Left lung (tissue), 10 donors: ENCODE data around the gene ATF7IP. TPM values are rescaled to one million over a fixed set of nuclear protein-coding genes. Genes with fewer than 3 reads are reported as not detected.

Experiments used
- ATAC-seq: fragments of 200-7000 bp; cut with Tn5 transposase; one replicate; pipeline ENCODE4 v1.9.1; 2020; ENCODE audit warnings: moderate library complexity
- DNase-seq, 4 donors: peaks; one replicate each; pipeline ENCODE4 v3.0.0-alpha.2; 2013 to 2020
- H3K27ac ChIP-seq, 2 donors: fragments of 200-600 bp; sonication (generic) in 1 of 2; one replicate each; pipeline versions ENCODE4 v1.5.0 to v1.8.0; 2020 to 2021
- H3K27me3 ChIP-seq, 2 donors: fragments of 200-600 bp; sonication (generic) in 1 of 2; one replicate each; pipeline versions ENCODE4 v1.5.0 to v1.8.0; 2020 to 2021
- H3K36me3 ChIP-seq, 2 donors: fragments of 200-600 bp; sonication (generic) in 1 of 2; one replicate each; pipeline versions ENCODE4 v1.5.0 to v1.8.0; 2020 to 2021
- H3K4me1 ChIP-seq, 2 donors: fragments of 200-600 bp; one replicate each; pipeline ENCODE4 v1.8.0; 2021
- H3K4me3 ChIP-seq, 2 donors: fragments of 200-600 bp; sonication (generic) in 1 of 2; one replicate each; pipeline versions ENCODE4 v1.5.0 to v1.8.0; 2020 to 2021; ENCODE audit warnings: mild to moderate bottlenecking in 1 of 2
- H3K9me3 ChIP-seq, 2 donors: fragments of 200-600 bp; sonication (generic) in 1 of 2; one replicate each; pipeline versions ENCODE4 v1.5.0 to v1.8.0; 2020 to 2021
- intact Hi-C, 2 donors: fragments of 100-400 bp; cut with DNase I; formaldehyde crosslinking; loops; one replicate each; pipeline versions ENCODE4 v1.11.2 to v1.14.2; 2022
- polyA plus RNA-seq, 6 donors: library from polyadenylated mRNA; unstranded; fragments of 120-200 nt; gene quantifications; one replicate each; pipeline ENCODE4 v1.2.1, GENCODE V29; 2013; ENCODE audit not compliant: insufficient read length in 6 of 6
- total RNA-seq, 2 donors: library from RNA; stranded (reverse); fragmentation: NEBNext Ultra II Directional; extraction: Animal tissue kit (Norgen Biotek cat#: 25700); gene quantifications; one replicate each; pipeline ENCODE4 v1.2.1, GENCODE V29; 2021
- TF ChIP-seq, protein P1 (sequence below), 2 donors: fragments of 200-600 bp; sonication (generic) in 1 of 2; IDR thresholded peaks; one replicate each; pipeline versions ENCODE4 v1.5.0 to v1.8.0; 2021; ENCODE audit warnings: antibody characterized with exemption in 2 of 2
- donor health status: DM: no; HTN: yes; CAD: no.
- donor health status: DM: no; HTN: no; CAD: no.

The ATF7IP gene
- total and polyA plus RNA-seq, 8 donors: 47.6 to 84.8 (median 55.6) TPM

DNA sequence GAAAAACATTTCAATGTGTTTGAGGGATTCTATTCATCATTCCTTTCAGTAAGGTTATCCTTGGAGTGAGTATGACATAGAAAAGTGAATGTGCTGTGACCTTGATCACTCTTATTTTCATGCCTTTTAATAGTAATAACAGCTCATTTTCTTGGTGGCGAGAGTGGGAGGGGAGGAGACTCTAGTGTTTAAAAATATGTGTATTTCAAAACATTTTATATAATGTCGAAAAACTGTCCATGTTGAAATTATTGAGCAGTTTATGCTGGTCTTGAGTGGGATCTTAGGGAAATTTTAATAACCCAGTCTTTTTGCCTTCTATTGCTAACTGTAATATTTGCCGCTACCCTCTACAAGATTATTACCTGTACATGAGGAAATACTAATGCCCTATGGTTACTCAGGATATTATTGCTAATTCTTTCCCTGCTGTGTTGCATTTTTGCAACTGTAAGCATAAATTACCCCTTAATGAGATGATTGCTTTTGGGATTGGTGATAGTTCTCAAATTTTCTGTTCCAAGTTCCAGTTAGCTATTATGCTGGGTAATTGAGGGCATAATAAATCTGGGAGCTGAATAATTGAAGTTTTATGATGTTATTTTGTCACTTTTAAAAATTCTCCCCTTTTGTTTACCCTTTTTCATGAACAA lies 21.9 kb downstream of the ATF7IP start:
- no peak for DNase-seq
- TF ChIP-seq, protein P1, sequence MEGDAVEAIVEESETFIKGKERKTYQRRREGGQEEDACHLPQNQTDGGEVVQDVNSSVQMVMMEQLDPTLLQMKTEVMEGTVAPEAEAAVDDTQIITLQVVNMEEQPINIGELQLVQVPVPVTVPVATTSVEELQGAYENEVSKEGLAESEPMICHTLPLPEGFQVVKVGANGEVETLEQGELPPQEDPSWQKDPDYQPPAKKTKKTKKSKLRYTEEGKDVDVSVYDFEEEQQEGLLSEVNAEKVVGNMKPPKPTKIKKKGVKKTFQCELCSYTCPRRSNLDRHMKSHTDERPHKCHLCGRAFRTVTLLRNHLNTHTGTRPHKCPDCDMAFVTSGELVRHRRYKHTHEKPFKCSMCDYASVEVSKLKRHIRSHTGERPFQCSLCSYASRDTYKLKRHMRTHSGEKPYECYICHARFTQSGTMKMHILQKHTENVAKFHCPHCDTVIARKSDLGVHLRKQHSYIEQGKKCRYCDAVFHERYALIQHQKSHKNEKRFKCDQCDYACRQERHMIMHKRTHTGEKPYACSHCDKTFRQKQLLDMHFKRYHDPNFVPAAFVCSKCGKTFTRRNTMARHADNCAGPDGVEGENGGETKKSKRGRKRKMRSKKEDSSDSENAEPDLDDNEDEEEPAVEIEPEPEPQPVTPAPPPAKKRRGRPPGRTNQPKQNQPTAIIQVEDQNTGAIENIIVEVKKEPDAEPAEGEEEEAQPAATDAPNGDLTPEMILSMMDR (IDR thresholded peaks at IDR 0.05): no peak
- Histone ChIP-seq H3K4me3 (no peak overlapping the region), H3K27me3 (no peaks in the 10 kb centered on the region), H3K27ac (no peak overlapping the region), H3K4me1 (peaks cover 15 to 67% of the 10 kb centered on the region in 2 donors), H3K36me3 (no peaks in the 10 kb centered on the region), H3K9me3 (no peaks in the 10 kb centered on the region)
- intact Hi-C loops: no loop called here
- ATAC-seq: no peak

DNA sequence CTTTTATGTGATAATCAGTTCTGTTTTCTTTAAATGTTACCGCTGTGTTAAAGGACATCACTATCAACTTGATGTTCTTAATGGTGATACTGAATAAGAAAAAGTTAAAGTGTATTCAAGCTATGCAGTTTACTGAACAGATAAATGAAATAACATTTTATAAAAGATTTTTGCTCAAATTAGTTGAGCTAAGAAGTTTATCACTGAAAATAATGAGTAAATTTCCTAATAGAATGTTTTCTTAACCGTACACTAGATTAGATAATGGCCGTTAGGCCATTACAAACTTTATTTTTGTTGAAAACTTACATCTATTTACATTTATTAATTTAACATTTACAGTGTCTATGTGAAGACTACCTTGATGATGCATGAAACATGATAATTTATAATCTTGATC lies 25.0 kb downstream of the ATF7IP start:
- Histone ChIP-seq H3K27ac (no peak overlapping the region), H3K4me3 (no peak overlapping the region), H3K27me3 (no peaks in the 10 kb centered on the region), H3K4me1 (peaks cover 12 to 71% of the 10 kb centered on the region in 2 donors), H3K9me3 (no peaks in the 10 kb centered on the region), H3K36me3 (no peaks in the 10 kb centered on the region)
- TF ChIP-seq, protein P1 (IDR thresholded peaks at IDR 0.05): no peak
- DNase-seq (no peak), ATAC-seq (no peak)
- intact Hi-C loops: no loop called here

DNA sequence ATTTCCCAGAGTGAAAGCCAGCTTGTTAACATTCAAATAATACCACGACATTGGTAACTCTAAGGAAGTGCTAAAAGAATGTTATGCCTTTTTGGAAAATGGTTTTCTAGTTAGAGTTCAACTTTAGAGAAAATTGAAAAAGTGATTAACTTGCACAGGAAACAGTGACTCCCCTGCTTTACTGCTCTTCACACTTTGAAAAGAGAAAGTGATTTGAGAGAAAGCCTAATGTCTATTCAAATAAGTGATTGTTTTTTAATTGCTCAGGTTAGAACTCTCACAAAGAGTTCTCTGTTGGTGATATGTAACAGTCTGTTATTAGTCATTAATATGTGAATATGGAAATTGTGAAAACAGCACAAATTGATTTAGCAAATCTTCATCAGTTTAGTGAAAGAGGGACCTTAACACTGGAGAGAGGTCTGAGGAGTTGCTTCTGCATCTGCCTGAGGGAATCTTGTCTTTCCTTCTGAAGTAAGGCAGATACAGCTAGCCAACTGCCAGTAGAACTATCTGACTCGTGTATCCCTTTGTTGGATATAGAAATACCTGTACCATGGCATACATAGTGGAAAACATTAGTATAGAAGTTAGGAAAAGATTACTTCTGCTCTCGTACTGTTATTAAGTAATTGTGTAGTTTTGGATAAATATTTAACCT lies 25.5 kb downstream of the ATF7IP start:
- H3K4me3 ChIP-seq: no peak overlapping the region
- no peaks in the 10 kb centered on the region for H3K27me3 ChIP-seq
- intact Hi-C loops: no loop called here

DNA sequence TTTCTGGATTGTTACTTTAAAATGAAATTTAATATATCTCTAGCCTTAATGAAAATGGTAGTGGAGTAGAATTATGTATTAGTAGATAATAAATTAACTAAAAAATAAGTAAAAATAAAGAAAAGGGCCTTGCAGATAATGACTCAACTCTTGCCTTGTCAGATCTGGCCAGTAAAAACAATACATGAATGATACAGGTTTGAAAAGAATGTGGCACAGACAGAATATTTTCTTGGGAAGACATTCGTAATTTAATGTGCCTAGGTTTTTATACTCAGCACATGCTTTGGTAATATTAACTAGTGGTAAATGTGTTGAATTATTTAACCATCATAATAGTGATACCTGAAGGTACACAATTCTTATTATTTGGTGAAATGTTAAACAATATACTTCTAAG lies 28.3 kb downstream of the ATF7IP start:
- TF ChIP-seq, protein P1 (IDR thresholded peaks at IDR 0.05): no peak
- Histone ChIP-seq H3K27me3 (no peaks in the 10 kb centered on the region), H3K27ac (peak overlapping the region; percentile 58 to 71), H3K9me3 (peaks cover 0 to 1% of the 10 kb centered on the region in 2 donors), H3K36me3 (no peaks in the 10 kb centered on the region), H3K4me3 (no peak overlapping the region), H3K4me1 (peaks cover 12 to 61% of the 10 kb centered on the region in 2 donors)
- intact Hi-C loops: no loop called here
- DNase-seq: no peak
- no peak for ATAC-seq

More for the DNA sequence above, 25.5 kb downstream of the ATF7IP start:
- peaks cover 12 to 71% of the 10 kb centered on the region in 2 donors for H3K4me1 ChIP-seq
- peak overlapping the region in 1 of 2 donors; percentile 9 for H3K27ac ChIP-seq
- TF ChIP-seq, protein P1 (IDR thresholded peaks at IDR 0.05): no peak
- ATAC-seq (no peak), DNase-seq (no peak)
- H3K9me3 ChIP-seq: no peaks in the 10 kb centered on the region
- no peaks in the 10 kb centered on the region for H3K36me3 ChIP-seq

DNA sequence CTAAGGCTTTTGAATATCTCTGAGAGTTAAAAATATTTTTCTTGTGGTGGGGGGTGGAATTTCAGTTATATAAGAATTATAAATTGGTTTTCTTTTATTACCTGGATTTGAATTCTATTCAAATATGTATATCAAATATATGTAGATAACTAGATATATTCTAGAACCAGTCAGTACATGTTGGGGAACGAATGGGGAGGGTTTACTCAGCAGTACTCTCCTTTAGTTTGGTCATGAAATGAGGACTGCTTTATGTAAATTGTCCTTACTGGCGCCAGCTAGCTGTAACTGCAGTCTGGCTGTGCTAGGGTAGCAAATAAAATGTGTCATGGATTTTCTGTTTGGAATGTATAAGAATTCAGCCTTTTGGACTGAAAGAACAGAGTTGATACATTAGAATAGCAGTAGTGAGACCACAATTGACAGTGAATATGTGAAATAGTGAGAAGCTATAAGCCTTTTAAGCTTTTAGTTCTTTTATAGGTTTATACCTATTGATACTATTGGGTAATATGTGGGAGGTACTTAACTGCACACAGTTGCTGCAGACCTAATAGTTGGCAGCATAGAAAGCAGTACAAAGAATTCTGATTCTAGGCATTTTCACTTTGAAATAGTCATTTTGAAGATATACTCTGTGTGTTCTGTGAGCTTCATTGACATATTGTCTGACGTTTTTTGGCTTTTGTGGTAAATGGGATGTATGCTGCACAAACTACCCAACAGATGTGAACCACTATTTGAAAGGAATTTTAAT lies 29.0 kb downstream of the ATF7IP start:
- ATAC-seq (peak; percentile 95), DNase-seq (peak in 2 of 4 donors; percentile 62 to 77)
- Histone ChIP-seq H3K4me3 (no peak overlapping the region), H3K36me3 (no peaks in the 10 kb centered on the region), H3K27ac (peak overlapping the region; percentile 58 to 71), H3K4me1 (peaks cover 12 to 61% of the 10 kb centered on the region in 2 donors), H3K9me3 (peaks cover 0 to 6% of the 10 kb centered on the region in 2 donors), H3K27me3 (no peaks in the 10 kb centered on the region)
- TF ChIP-seq, protein P1 (IDR thresholded peaks at IDR 0.05): no peak
- intact Hi-C loops: no loop called here
